Measurements from ENCODE around the gene SCNN1B. TPM values are rescaled to one million over a fixed set of nuclear protein-coding genes. Genes with fewer than 3 reads are reported as not detected.

The SCNN1B gene
- total RNA-seq, 3 donors from 2014 or later: 3.0 to 18.0 (median 18.0) TPM

DNA sequence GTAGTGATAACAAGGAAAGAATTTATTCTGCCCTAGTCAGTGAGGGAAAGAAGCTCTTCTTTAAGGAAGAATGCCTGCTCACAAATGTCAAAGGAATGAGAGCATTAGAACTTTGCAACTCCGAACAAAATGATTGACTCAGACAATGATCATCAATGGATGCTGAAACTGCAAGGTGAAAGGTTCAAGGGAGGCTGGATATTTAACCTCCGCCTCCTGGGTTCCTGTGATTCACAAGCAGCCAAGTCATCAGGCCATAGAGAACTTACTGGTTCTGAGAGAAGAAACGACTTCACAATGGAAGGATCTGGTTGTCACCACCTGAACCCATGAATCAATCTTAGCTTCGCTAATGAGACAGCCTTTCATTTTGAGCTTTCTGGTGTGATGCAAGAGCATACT, 16.0 kb upstream of the SCNN1B start:
- H3K4me3 ChIP-seq: no peak overlapping the region
- no peaks in the 10 kb centered on the region for H3K9me3 ChIP-seq
- H3K4me1 ChIP-seq: peaks cover 0 to 3% of the 10 kb centered on the region in 2 donors
- DNase-seq (ENCODE audit: low spot score in 2 of 2): no peak
- H3K27me3 ChIP-seq: no peaks in the 10 kb centered on the region
- no peaks in the 10 kb centered on the region for H3K36me3 ChIP-seq
- no peak for TF ChIP-seq POLR2A (IDR thresholded peaks at IDR 0.05)
- TF ChIP-seq, protein P1, sequence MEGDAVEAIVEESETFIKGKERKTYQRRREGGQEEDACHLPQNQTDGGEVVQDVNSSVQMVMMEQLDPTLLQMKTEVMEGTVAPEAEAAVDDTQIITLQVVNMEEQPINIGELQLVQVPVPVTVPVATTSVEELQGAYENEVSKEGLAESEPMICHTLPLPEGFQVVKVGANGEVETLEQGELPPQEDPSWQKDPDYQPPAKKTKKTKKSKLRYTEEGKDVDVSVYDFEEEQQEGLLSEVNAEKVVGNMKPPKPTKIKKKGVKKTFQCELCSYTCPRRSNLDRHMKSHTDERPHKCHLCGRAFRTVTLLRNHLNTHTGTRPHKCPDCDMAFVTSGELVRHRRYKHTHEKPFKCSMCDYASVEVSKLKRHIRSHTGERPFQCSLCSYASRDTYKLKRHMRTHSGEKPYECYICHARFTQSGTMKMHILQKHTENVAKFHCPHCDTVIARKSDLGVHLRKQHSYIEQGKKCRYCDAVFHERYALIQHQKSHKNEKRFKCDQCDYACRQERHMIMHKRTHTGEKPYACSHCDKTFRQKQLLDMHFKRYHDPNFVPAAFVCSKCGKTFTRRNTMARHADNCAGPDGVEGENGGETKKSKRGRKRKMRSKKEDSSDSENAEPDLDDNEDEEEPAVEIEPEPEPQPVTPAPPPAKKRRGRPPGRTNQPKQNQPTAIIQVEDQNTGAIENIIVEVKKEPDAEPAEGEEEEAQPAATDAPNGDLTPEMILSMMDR (IDR thresholded peaks at IDR 0.05): no peak
- no peak for TF ChIP-seq POLR2AphosphoS5 (IDR thresholded peaks at IDR 0.05)
- intact Hi-C loops (cut with DNase I; ENCODE audit: low total_unique reads): no loop called here
- H3K27ac ChIP-seq: no peak overlapping the region

DNA sequence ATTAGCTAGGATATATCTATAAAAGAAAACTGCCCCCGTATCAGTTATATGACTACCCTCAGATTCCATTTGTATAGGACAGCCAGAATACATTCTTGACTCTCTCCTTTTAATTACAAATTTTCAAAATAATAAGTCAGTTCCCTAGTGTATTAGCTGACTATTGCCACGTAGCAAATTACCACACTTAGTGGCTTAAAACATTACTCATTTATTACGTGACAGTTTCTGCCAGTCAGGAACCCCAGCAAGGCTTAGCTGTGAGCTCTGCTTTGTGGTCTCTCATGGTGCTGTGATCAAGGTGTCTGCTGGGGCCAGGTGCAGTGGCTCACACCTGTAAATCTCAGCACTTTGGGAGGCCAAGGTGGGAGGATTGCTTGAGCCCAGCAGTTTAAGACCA, 13.9 kb upstream of the SCNN1B start:
- Histone ChIP-seq H3K9me3 (no peaks in the 10 kb centered on the region), H3K4me3 (no peak overlapping the region), H3K4me1 (no peaks in the 10 kb centered on the region), H3K36me3 (no peaks in the 10 kb centered on the region), H3K27ac (no peak overlapping the region), H3K27me3 (no peaks in the 10 kb centered on the region)
- TF ChIP-seq POLR2AphosphoS5 (IDR thresholded peaks at IDR 0.05): no peak
- TF ChIP-seq, protein P1 (IDR thresholded peaks at IDR 0.05): no peak
- TF ChIP-seq POLR2A (IDR thresholded peaks at IDR 0.05): no peak
- DNase-seq (ENCODE audit: low spot score in 2 of 2): no peak
- intact Hi-C loops (cut with DNase I; ENCODE audit: low total_unique reads): no loop called here

DNA sequence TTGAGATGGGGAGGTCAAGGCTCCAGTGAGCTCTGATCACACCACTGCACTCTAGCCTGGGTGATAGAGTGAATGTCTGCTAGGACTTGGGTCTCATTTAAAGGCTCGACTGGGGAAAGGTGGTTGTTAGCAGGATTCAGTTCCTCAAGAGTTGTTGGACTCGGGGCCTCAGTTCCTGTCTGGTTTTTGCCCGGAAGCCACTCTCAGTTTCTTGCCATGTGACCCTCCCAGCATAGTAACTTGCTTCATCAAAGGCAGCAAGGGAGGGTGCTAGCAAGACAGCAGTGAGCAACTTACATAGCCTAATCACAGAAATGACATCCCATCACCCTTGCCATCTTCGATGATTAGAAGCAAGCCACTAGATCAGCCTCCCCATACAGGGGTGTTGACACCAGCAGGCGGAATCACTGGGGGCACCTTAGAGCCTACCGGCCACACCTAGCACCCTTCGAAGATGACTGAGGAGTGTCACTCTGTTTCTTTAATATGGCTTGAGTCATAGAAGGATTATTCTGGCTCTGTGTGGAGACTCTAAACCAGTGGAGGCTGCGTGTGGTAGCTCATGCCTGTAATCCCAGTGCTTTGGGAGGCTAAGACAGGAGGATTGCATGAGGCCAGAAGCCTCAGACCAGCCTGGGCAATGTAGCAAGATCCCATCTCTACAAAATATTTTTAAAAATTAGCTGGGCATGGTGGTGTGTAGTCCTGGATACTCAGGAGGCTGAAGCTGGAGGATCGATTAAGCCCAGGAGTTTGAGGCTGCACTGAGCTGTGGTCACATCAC, 13.2 kb upstream of the SCNN1B start:
- Histone ChIP-seq H3K27ac (no peak overlapping the region), H3K36me3 (no peaks in the 10 kb centered on the region), H3K4me3 (no peak overlapping the region), H3K27me3 (no peaks in the 10 kb centered on the region), H3K9me3 (no peaks in the 10 kb centered on the region), H3K4me1 (no peaks in the 10 kb centered on the region)
- no peak for TF ChIP-seq POLR2AphosphoS5 (IDR thresholded peaks at IDR 0.05)
- TF ChIP-seq, protein P1 (IDR thresholded peaks at IDR 0.05): no peak
- no peak for DNase-seq (ENCODE audit: low spot score in 2 of 2)
- intact Hi-C loops (cut with DNase I; ENCODE audit: low total_unique reads): no loop called here

DNA sequence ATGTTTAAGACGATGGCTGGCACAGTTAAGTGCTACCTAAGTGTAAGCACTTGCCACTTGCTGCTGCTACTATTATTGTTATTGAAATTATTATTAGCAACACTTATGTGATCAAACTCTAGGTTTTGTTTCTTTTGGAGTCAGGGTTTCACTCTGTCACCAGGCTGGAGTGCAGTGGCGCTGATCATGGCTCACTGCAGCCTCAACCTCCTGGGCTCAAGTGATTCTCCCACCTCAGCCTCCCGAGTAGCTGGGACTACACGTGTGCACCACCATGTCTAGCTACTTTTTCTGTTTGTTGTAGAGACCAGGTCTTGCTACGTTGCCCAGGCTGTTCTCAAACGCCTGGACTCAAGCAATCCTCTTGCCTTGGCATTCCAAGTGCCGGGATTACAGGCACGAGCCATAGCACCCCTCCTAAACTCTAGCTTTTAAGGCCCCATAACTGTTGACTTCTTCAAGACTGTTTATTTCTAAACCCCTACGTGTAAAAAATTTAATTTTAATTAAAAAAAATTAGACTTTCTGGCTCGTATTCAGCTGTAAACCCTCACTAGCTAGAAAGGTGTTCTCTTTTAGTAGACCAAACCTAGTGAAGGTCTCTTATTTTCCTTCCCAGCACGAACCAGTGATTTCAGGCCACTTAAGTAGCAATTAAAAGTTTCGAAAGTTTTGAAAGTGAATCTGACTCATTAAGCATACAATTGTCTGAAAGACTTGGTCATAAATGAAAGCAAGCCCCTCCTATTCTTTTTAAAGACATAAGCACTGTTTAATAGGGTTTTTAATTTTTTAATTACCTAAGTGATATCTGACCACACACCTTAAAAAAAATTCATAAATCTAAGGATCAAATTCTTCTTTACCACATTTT, 11.7 kb upstream of the SCNN1B start:
- Histone ChIP-seq H3K27ac (no peak overlapping the region), H3K4me3 (no peak overlapping the region), H3K36me3 (no peaks in the 10 kb centered on the region), H3K4me1 (no peaks in the 10 kb centered on the region), H3K27me3 (no peaks in the 10 kb centered on the region), H3K9me3 (no peaks in the 10 kb centered on the region)
- DNase-seq (ENCODE audit: low spot score in 2 of 2): no peak
- TF ChIP-seq POLR2AphosphoS5 (IDR thresholded peaks at IDR 0.05) (no peak), POLR2A (IDR thresholded peaks at IDR 0.05) (no peak)
- TF ChIP-seq, protein P1 (IDR thresholded peaks at IDR 0.05): no peak
- intact Hi-C loops (cut with DNase I; ENCODE audit: low total_unique reads): no loop called here

- DNase-seq (ENCODE audit: low spot score in 2 of 2): no peak
- intact Hi-C loops (cut with DNase I; ENCODE audit: low total_unique reads): no loop called here
- H3K27ac ChIP-seq: no peak overlapping the region
- no peaks in the 10 kb centered on the region for H3K36me3 ChIP-seq
- no peaks in the 10 kb centered on the region for H3K9me3 ChIP-seq
- TF ChIP-seq POLR2A (IDR thresholded peaks at IDR 0.05) (no peak), POLR2AphosphoS5 (IDR thresholded peaks at IDR 0.05) (no peak)
- TF ChIP-seq, protein P1 (IDR thresholded peaks at IDR 0.05): no peak
- no peaks in the 10 kb centered on the region for H3K4me1 ChIP-seq
- H3K27me3 ChIP-seq: no peaks in the 10 kb centered on the region
- no peak overlapping the region for H3K4me3 ChIP-seq
These were observed 9.1 kb upstream of the SCNN1B start for GRCh38 chr16:23293016-23293415.

All from breast epithelium (tissue), 4 donors.